Upper lobe of right lung (tissue), 1 donor: ENCODE measurements around the gene MATCAP1. TPM values are rescaled to one million over a fixed set of nuclear protein-coding genes. Genes with fewer than 3 reads are reported as not detected.

Experiments used
- ATAC-seq: fragments of 200-7000 bp; cut with Tn5 transposase; one replicate; pipeline ENCODE4 v1.9.1; 2020; ENCODE audit warnings: mild to moderate bottlenecking, moderate library complexity
- DNase-seq: peaks from one replicate; pipeline ENCODE4 v3.0.0-alpha.2; 2020
- H3K27ac ChIP-seq: fragments of 200-600 bp; one replicate; pipeline ENCODE4 v1.8.0; 2022
- H3K27me3 ChIP-seq: fragments of 200-600 bp; one replicate; pipeline ENCODE4 v1.8.0; 2022; ENCODE audit warnings: mild to moderate bottlenecking
- H3K36me3 ChIP-seq: fragments of 200-600 bp; one replicate; pipeline ENCODE4 v1.8.0; 2022
- H3K4me1 ChIP-seq: fragments of 200-600 bp; one replicate; pipeline ENCODE4 v1.8.0; 2022
- H3K4me3 ChIP-seq: fragments of 200-600 bp; one replicate; pipeline ENCODE4 v1.8.0; 2022; ENCODE audit warnings: mild to moderate bottlenecking
- H3K9me3 ChIP-seq: fragments of 200-600 bp; one replicate; pipeline ENCODE4 v1.8.0; 2022
- CTCF ChIP-seq: fragments of 200-600 bp; IDR thresholded peaks from one replicate; pipeline ENCODE4 v1.8.0; 2022; ENCODE audit warnings: antibody characterized with exemption
- intact Hi-C: fragments of 100-400 bp; cut with DNase I; formaldehyde crosslinking; loops from one replicate; pipeline ENCODE4 v1.11.0; 2022
- total RNA-seq: library from RNA; stranded (reverse); fragmentation: NEBNext Ultra II Directional; extraction: Animal tissue kit (Norgen Biotek cat#: 25700); gene quantifications from one replicate; pipeline ENCODE4 v1.2.1, GENCODE V29; 2021
- donor health status: DM: no; HTN: yes; CAD: no; lungs with severe emphysema.

The MATCAP1 gene
- total RNA-seq, 1 donor from 2014 or later, result 28.4 TPM

DNA sequence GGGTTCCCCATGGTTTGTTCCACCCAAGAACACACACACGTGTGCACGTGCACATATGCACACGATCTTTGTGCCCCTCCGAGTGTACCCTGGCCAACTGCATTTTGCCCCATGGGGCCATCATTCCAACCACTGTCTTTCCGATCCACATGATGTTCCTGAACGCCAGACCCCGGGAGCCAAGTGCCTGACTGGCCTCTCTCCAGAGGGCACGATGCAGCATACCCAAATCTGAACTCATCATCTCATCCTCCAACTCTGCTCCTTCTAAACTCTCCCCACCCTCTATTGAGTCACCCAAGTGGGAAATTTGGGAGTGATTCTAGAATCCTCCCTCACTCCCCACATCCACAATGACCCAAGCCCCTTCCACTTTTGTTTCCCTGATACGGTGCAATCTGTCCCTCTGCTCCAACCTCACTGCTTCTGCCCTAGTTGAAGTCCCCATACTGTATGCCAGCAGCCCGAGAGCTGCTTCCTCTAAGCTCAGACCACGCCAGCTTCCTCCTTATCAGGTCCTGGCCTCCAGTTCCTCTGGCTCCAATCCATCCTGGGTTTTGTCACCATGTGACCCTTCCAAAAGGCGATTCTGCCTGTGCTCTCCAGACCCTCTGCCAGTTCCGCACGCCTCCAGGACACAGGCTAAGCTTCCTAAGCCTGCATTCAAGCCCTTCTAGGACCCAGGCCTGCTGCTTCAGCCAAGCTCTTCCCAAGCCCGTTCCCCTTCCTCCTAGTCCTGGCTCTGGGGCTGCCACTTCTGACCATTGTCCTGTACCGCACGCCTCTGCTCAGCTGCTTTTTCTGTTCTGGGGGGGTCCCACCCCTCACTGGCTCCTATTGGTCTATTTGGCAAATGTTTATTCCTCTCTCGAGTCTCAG lies 33.1 kb upstream of the MATCAP1 start:
- TF ChIP-seq CTCF, result no peak
- Histone ChIP-seq H3K27ac (peak overlapping the region; percentile 77), H3K9me3 (no peaks in the 10 kb centered on the region), H3K27me3 (no peaks in the 10 kb centered on the region), H3K4me3 (no peak overlapping the region), H3K36me3 (no peaks in the 10 kb centered on the region), H3K4me1 (peaks cover 21% of the 10 kb centered on the region)
- DNase-seq (no peak), ATAC-seq (peak; percentile 85)
- intact Hi-C loops, result no loop called here

DNA sequence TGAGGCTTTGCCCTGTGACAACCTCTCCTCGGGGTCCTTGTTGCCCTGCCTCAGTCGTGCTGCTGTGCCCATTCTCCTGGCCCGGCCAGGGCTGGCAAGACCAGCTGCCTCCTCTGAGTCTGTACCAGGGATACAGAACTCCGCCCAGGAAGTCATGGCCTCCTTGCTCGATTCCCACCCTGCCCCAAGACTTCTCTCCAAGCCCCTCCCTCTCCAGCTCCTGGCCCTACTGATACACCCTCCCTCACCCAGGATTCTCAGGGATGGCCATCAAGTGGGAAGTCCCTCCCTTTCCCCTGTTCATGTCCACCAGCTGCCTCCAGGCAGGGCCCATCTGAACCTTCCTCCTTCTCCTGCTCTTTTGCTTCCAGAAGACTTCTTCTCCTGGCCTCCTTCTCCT lies 31.9 kb upstream of the MATCAP1 start:
- Histone ChIP-seq H3K36me3 (no peaks in the 10 kb centered on the region), H3K4me3 (no peak overlapping the region), H3K9me3 (no peaks in the 10 kb centered on the region), H3K4me1 (peaks cover 21% of the 10 kb centered on the region), H3K27ac (no peak overlapping the region), H3K27me3 (no peaks in the 10 kb centered on the region)
- ATAC-seq, result no peak
- no peak for TF ChIP-seq CTCF
- intact Hi-C loops, result no loop called here
- no peak for DNase-seq

- DNase-seq (no peak), ATAC-seq (no peak)
- intact Hi-C loops, result no loop called here
- Histone ChIP-seq H3K4me1 (peaks cover 21% of the 10 kb centered on the region), H3K27ac (no peak overlapping the region), H3K4me3 (no peak overlapping the region), H3K27me3 (no peaks in the 10 kb centered on the region), H3K9me3 (no peaks in the 10 kb centered on the region), H3K36me3 (no peaks in the 10 kb centered on the region)
- no peak for TF ChIP-seq CTCF
Measured at GRCh38 chr16:67213197-67214019, 29.6 kb upstream of the MATCAP1 start.

GRCh38 chr16:67212766-67213165 lies 29.0 kb upstream of the MATCAP1 start:
- ATAC-seq (peak; percentile 6), DNase-seq (no peak)
- Histone ChIP-seq H3K36me3 (no peaks in the 10 kb centered on the region), H3K4me1 (peaks cover 21% of the 10 kb centered on the region), H3K9me3 (no peaks in the 10 kb centered on the region), H3K4me3 (no peak overlapping the region), H3K27ac (no peak overlapping the region), H3K27me3 (no peaks in the 10 kb centered on the region)
- TF ChIP-seq CTCF, result no peak
- intact Hi-C loops, result no loop called here

GRCh38 chr16:67211674-67212073 lies 27.9 kb upstream of the MATCAP1 start:
- ATAC-seq (no peak), DNase-seq (no peak)
- no peaks in the 10 kb centered on the region for H3K9me3 ChIP-seq
- no peaks in the 10 kb centered on the region for H3K27me3 ChIP-seq
- TF ChIP-seq CTCF, result no peak
- H3K4me1 ChIP-seq, result peaks cover 10% of the 10 kb centered on the region
- H3K27ac ChIP-seq, result no peak overlapping the region
- intact Hi-C loops, result no loop called here
- H3K4me3 ChIP-seq, result no peak overlapping the region
- H3K36me3 ChIP-seq, result no peaks in the 10 kb centered on the region
